SK-N-SH treated with all-trans-retinoic acid at 6 μM for 48 hours (cell line): ENCODE results near the gene USP17L5.
"Not testable (repeated sequence)": the region's sequence is repeated elsewhere in the genome, so short reads cannot be mapped to it uniquely, and the experiment has no call there.

Experiments used
- ARNTL ChIP-seq: fragments of 450-650 bp; formaldehyde crosslinking; IDR thresholded peaks from 2 replicates; pipeline ENCODE4 v1.5.0; 2020; ENCODE audit warnings: low read depth, mild to moderate bottlenecking, moderate library complexity, borderline replicate concordance
- CSDC2 ChIP-seq: fragments of 250-450 bp; sonication (Bioruptor Pico); IDR thresholded peaks from 2 replicates; pipeline ENCODE4 v1.5.0; 2020; ENCODE audit warnings: mild to moderate bottlenecking, moderate library complexity
- ISL1 ChIP-seq: fragments of 250-450 bp; sonication (Bioruptor Pico); IDR thresholded peaks from 2 replicates; pipeline ENCODE4 v2.1.2; 2022; ENCODE audit warnings: mild to moderate bottlenecking, moderate library complexity
- OSR1 ChIP-seq: fragments of 250-450 bp; sonication (Bioruptor Pico); IDR thresholded peaks from 2 replicates; pipeline ENCODE4 v1.8.0; 2022; ENCODE audit warnings: moderate library complexity, mild to moderate bottlenecking, inconsistent platforms
- PPARA ChIP-seq: fragments of 250-450 bp; sonication (Bioruptor Pico); IDR thresholded peaks from 2 replicates; pipeline ENCODE4 v1.5.0; 2020; ENCODE audit warnings: mild to moderate bottlenecking, borderline replicate concordance
- SNAI2 ChIP-seq: fragments of 250-450 bp; sonication (Bioruptor Pico); IDR thresholded peaks from 2 replicates; pipeline ENCODE4 v1.5.0; 2020; ENCODE audit warnings: mild to moderate bottlenecking, moderate library complexity
- TCF4 ChIP-seq: fragments of 250-450 bp; sonication (Bioruptor Pico); IDR thresholded peaks from 2 replicates; pipeline ENCODE4 v1.8.0; 2021; ENCODE audit warnings: mild to moderate bottlenecking, moderate library complexity, borderline replicate concordance
- TOX ChIP-seq: fragments of 250-450 bp; sonication (Bioruptor Pico); IDR thresholded peaks from 2 replicates; pipeline ENCODE4 v1.8.0; 2021; ENCODE audit warnings: mild to moderate bottlenecking, moderate library complexity, borderline replicate concordance
- ZNF565 ChIP-seq: fragments of 450-650 bp; formaldehyde crosslinking; conservative IDR thresholded peaks from 2 replicates; pipeline ENCODE4 v1.5.0; 2020; ENCODE audit warnings: low read depth, mild to moderate bottlenecking, moderate library complexity
- TF ChIP-seq, protein P1 (sequence below): fragments of 250-450 bp; sonication (Bioruptor Pico); IDR thresholded peaks from 2 replicates; pipeline ENCODE4 v1.8.0; 2020; ENCODE audit warnings: mild to moderate bottlenecking, moderate library complexity, borderline replicate concordance
- TF ChIP-seq, protein P2 (sequence below): fragments of 250-450 bp; sonication (Bioruptor Pico); IDR thresholded peaks from 2 replicates; pipeline ENCODE4 v1.5.1; 2020; ENCODE audit warnings: low read depth, mild to moderate bottlenecking, moderate library complexity

DNA sequence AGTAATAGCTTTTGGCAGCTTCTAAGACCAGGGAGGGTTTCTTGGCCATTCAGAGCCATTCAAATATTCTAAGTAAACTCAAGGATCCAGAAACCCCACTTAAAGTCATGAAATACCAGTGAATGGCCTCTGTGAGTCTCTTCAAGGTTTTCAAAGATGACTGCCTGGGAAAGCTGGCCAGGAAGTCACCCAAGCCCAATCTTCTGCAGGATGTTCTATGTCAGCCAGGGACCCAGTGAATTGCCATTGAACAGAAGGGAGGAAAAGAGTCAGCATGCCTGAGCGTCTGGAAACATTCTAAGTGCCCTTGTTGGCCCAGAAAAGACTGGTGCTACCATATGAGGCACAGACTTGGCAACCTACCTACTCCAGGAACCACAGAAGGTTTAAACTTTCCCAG lies 40.7 kb downstream of the USP17L5 start:
- TF ChIP-seq ARNTL; PPARA (CRISPR knock-in tag); OSR1 (CRISPR knock-in tag); TCF4 (CRISPR knock-in tag); SNAI2 (CRISPR knock-in tag); ZNF565; CSDC2; ISL1 (CRISPR knock-in tag); TOX (CRISPR knock-in tag): not testable (repeated sequence)
- TF ChIP-seq, protein P1, sequence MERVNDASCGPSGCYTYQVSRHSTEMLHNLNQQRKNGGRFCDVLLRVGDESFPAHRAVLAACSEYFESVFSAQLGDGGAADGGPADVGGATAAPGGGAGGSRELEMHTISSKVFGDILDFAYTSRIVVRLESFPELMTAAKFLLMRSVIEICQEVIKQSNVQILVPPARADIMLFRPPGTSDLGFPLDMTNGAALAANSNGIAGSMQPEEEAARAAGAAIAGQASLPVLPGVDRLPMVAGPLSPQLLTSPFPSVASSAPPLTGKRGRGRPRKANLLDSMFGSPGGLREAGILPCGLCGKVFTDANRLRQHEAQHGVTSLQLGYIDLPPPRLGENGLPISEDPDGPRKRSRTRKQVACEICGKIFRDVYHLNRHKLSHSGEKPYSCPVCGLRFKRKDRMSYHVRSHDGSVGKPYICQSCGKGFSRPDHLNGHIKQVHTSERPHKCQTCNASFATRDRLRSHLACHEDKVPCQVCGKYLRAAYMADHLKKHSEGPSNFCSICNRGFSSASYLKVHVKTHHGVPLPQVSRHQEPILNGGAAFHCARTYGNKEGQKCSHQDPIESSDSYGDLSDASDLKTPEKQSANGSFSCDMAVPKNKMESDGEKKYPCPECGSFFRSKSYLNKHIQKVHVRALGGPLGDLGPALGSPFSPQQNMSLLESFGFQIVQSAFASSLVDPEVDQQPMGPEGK: not testable (repeated sequence)
- TF ChIP-seq, protein P2, sequence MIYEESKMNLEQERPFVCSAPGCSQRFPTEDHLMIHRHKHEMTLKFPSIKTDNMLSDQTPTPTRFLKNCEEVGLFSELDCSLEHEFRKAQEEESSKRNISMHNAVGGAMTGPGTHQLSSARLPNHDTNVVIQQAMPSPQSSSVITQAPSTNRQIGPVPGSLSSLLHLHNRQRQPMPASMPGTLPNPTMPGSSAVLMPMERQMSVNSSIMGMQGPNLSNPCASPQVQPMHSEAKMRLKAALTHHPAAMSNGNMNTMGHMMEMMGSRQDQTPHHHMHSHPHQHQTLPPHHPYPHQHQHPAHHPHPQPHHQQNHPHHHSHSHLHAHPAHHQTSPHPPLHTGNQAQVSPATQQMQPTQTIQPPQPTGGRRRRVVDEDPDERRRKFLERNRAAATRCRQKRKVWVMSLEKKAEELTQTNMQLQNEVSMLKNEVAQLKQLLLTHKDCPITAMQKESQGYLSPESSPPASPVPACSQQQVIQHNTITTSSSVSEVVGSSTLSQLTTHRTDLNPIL: not testable (repeated sequence)
